Calu3 (cell line): ENCODE results near the gene HIVEP3. TPM values are rescaled to one million over a fixed set of nuclear protein-coding genes. Genes with fewer than 3 reads are reported as not detected.

ENCODE experiments used
- BruUV-seq: library from RNA; stranded (reverse); fragments of 400-500 nt; replicated peaks from 2 replicates; lab custom pipeline; 2021; lab: Mats Ljungman, UMichigan
- CTCF ChIA-PET: fragments of 300-600 bp; sonication (Branson Sonifier 250); formaldehyde crosslinking; loops from one replicate; lab custom pipeline; 2022; ENCODE audit warnings: antibody characterized with exemption; lab: Charles Lee
- DNase-seq: peaks from one replicate; pipeline ENCODE4 v3.0.0; 2022
- H3K27ac Mint-ChIP-seq: one replicate; pipeline ENCODE4 v1.8.0; 2022; ENCODE audit warnings: mixed read lengths; ENCODE audit not compliant: unreplicated experiment
- H3K27me3 Mint-ChIP-seq: one replicate; pipeline ENCODE4 v1.8.0; 2022; ENCODE audit warnings: mixed read lengths; ENCODE audit not compliant: unreplicated experiment
- H3K36me3 Mint-ChIP-seq: one replicate; pipeline ENCODE4 v1.8.0; 2022; ENCODE audit warnings: mild to moderate bottlenecking, moderate library complexity, mixed read lengths; ENCODE audit not compliant: insufficient read depth, unreplicated experiment
- H3K4me1 Mint-ChIP-seq: one replicate; pipeline ENCODE4 v1.8.0; 2022; ENCODE audit warnings: mild to moderate bottlenecking, low read depth, mixed read lengths; ENCODE audit not compliant: unreplicated experiment
- H3K4me3 Mint-ChIP-seq: one replicate; pipeline ENCODE4 v1.8.0; 2022; ENCODE audit warnings: mild to moderate bottlenecking, low read depth, moderate library complexity, mixed read lengths; ENCODE audit not compliant: unreplicated experiment
- H3K9me3 Mint-ChIP-seq: one replicate; pipeline ENCODE4 v1.8.0; 2022; ENCODE audit warnings: low read depth, mixed read lengths; ENCODE audit not compliant: unreplicated experiment
- intact Hi-C: fragments of 100-400 bp; cut with micrococcal nuclease; formaldehyde crosslinking; loops from one replicate; pipeline ENCODE4 v1.10.0; 2022; ENCODE audit not compliant: unreplicated experiment
- total RNA-seq: library from RNA; stranded (reverse); gene quantifications from 2 replicates; pipeline ENCODE4 v1.2.3, GENCODE V29; 2022
- TF ChIP-seq, protein P1 (sequence below): fragments of 200-600 bp; IDR thresholded peaks from one replicate; pipeline ENCODE4 v1.8.0; 2022; ENCODE audit warnings: antibody characterized with exemption; ENCODE audit not compliant: unreplicated experiment

HIVEP3 gene
- total RNA-seq, 1 experiment from 2014 or later = 9.0 TPM

DNA sequence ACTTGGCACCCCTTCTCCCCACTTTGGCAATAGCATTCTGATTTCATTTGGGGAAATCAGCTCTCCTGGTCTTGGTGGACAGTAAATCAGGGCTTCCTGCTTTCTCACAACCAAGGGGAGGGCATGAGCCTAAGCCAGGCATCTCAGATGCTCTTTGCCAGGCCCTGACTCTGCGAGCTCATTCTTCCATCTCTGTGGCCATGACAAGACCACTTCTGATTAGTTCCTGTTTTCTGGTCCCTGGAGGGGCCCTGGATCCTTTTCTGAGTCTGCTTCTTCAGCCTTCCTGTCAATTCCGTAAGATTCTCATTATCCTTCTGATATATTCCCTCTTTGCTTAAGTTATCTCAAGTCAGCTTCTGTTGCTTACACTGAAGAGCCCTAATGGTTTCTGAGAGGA, 210.4 kb downstream of the HIVEP3 start:
- Mint-ChIP-seq H3K27me3 (peaks cover 28% of the 10 kb centered on the region), H3K9me3 (no peaks in the 10 kb centered on the region), H3K36me3 (peaks cover 4% of the 10 kb centered on the region), H3K27ac (no peak overlapping the region), H3K4me1 (no peaks in the 10 kb centered on the region), H3K4me3 (no peak overlapping the region)
- no peak for DNase-seq
- no TSS peak for BruUV-seq
- TF ChIP-seq, protein P1, sequence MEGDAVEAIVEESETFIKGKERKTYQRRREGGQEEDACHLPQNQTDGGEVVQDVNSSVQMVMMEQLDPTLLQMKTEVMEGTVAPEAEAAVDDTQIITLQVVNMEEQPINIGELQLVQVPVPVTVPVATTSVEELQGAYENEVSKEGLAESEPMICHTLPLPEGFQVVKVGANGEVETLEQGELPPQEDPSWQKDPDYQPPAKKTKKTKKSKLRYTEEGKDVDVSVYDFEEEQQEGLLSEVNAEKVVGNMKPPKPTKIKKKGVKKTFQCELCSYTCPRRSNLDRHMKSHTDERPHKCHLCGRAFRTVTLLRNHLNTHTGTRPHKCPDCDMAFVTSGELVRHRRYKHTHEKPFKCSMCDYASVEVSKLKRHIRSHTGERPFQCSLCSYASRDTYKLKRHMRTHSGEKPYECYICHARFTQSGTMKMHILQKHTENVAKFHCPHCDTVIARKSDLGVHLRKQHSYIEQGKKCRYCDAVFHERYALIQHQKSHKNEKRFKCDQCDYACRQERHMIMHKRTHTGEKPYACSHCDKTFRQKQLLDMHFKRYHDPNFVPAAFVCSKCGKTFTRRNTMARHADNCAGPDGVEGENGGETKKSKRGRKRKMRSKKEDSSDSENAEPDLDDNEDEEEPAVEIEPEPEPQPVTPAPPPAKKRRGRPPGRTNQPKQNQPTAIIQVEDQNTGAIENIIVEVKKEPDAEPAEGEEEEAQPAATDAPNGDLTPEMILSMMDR = no peak
- CTCF ChIA-PET = interaction anchor here (1.0 kb wide), 1 partner anchor 49 kb away, joined by 3 read pairs; no protein-coding TSS in a partner anchor
- intact Hi-C loops = no loop called here

DNA sequence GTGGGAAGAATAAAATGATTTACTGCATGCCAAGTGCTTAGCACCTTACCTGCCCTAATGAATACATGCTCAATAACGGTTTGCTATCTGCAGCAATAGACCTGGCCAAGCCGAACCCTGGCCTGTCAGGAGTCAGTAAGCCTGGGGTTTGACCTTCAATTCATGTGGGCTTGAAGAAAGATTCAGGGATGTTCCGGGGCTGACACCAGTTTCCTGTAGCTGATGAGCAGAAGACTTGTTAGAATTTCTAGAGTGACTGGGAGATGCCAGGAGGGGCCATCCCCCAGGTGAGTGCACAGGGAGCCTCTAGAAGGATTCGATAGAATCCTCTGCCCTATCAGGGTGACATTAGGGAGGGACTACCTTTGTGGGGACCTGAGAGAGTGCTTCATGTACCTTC, 210.9 kb downstream of the HIVEP3 start:
- TF ChIP-seq, protein P1 = no peak
- H3K4me1 Mint-ChIP-seq = no peaks in the 10 kb centered on the region
- CTCF ChIA-PET = interaction anchor here (1.0 kb wide), 1 partner anchor 49 kb away, joined by 3 read pairs; no protein-coding TSS in a partner anchor

DNA sequence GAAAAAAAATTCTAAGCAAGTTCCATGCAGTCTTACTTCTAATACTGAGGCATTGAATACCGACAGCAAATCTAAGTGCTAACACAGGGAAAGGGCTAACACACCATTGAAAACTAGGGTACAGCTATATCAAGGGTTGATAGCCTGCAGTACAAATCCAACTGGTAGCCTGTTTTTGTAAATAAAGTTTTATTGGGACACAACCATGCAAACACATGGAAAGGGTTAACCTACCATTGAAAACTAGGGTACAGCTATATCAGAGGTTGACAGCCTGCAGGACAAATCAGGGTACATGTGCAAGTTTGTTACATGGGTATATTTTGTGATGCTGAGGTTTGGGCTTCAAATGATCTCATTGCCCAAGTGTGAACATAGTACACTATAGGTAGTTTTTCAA, 212.9 kb downstream of the HIVEP3 start:
- H3K4me1 Mint-ChIP-seq = no peaks in the 10 kb centered on the region
- TF ChIP-seq, protein P1 = no peak
- H3K9me3 Mint-ChIP-seq = no peaks in the 10 kb centered on the region
- intact Hi-C loops = no loop called here
- peaks cover 24% of the 10 kb centered on the region for H3K27me3 Mint-ChIP-seq
- H3K4me3 Mint-ChIP-seq = no peak overlapping the region
- CTCF ChIA-PET = no interaction called here
- no peak overlapping the region for H3K27ac Mint-ChIP-seq
- no peaks in the 10 kb centered on the region for H3K36me3 Mint-ChIP-seq
- no peak for DNase-seq
- no TSS peak for BruUV-seq

More for the DNA sequence above, 210.9 kb downstream of the HIVEP3 start:
- intact Hi-C loops = no loop called here
- DNase-seq = no peak
- H3K36me3 Mint-ChIP-seq = peaks cover 4% of the 10 kb centered on the region
- H3K9me3 Mint-ChIP-seq = no peaks in the 10 kb centered on the region
- no peak overlapping the region for H3K4me3 Mint-ChIP-seq
- peaks cover 24% of the 10 kb centered on the region for H3K27me3 Mint-ChIP-seq
- H3K27ac Mint-ChIP-seq = no peak overlapping the region
- BruUV-seq = no TSS peak

GRCh38 chr1:41704196-41704595, 214.5 kb downstream of the HIVEP3 start:
- peaks cover 24% of the 10 kb centered on the region for H3K27me3 Mint-ChIP-seq
- CTCF ChIA-PET = no interaction called here

More at GRCh38 chr1:41704196-41704595, 214.5 kb downstream of the HIVEP3 start:
- no peak overlapping the region for H3K4me3 Mint-ChIP-seq
- BruUV-seq = no TSS peak
- H3K4me1 Mint-ChIP-seq = no peaks in the 10 kb centered on the region
- H3K9me3 Mint-ChIP-seq = no peaks in the 10 kb centered on the region
- TF ChIP-seq, protein P1 = no peak
- no peak for DNase-seq
- no peaks in the 10 kb centered on the region for H3K36me3 Mint-ChIP-seq
- intact Hi-C loops = no loop called here
- H3K27ac Mint-ChIP-seq = no peak overlapping the region
